PFSK-1 (cell line): ENCODE results near the gene ARHGAP21.

Source experiments
- FOXP2 ChIP-seq: optimal IDR thresholded peaks from 2 replicates; pipeline ENCODE3; 2011; ENCODE audit warnings: borderline replicate concordance, control low read depth, inconsistent platforms; ENCODE audit not compliant: insufficient read depth; ENCODE audit errors: extremely low read length, extremely low read depth
- POLR2AphosphoS5 ChIP-seq: IDR thresholded peaks from 2 replicates; pipeline ENCODE4 v1.6.1; 2012; ENCODE audit warnings: low read depth, mild to moderate bottlenecking, control low read depth, low read length, moderate library complexity
- REST ChIP-seq, 2 experiments: IDR thresholded peaks; 2 replicates each; pipeline versions ENCODE4 v1.6.1 to v1.8.0; 2011 to 2012; ENCODE audit warnings: low read depth in 2 of 2, low read length in 2 of 2, control low read depth in 1 of 2, inconsistent platforms in 1 of 2, mild to moderate bottlenecking in 1 of 2, moderate library complexity in 1 of 2; ENCODE audit not compliant: insufficient read depth in 1 of 2
- SIN3A ChIP-seq: IDR thresholded peaks from 2 replicates; pipeline ENCODE4 v1.6.1; 2012; ENCODE audit warnings: mild to moderate bottlenecking, low read length, moderate library complexity, borderline replicate concordance; ENCODE audit not compliant: insufficient read depth
- TAF1 ChIP-seq: IDR thresholded peaks from 2 replicates; pipeline ENCODE4 v1.6.1; 2012; ENCODE audit warnings: low read length, control low read depth, borderline replicate concordance; ENCODE audit not compliant: insufficient read depth

Gene ARHGAP21

DNA sequence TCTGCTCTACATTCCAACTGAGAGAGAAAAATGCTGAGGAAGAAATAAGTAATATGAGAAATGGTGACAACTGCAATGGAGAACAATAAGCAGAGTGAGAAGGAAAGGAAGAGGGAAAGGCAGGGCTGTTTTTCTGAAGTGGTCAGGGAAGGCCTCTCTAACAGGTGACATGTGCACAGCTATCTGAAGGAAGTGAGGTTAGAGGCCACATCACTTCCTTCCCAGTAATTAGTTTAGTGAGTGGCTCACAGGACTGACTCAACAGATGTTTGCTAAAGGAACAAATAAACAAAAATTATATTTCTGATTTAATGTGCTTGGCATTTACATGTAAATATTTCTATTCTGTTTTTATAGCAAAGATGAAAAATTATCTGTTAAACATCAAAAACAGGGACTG lies 77.9 kb downstream of the ARHGAP21 start:
- TF ChIP-seq TAF1 (no peak), REST (IDR thresholded peaks at IDR 0.05; ENCODE audit: insufficient read depth in 1 of 2, low read depth in 2 of 2, low read length in 2 of 2) (no peak), SIN3A (no peak), FOXP2 (no peak), POLR2AphosphoS5 (no peak)

DNA sequence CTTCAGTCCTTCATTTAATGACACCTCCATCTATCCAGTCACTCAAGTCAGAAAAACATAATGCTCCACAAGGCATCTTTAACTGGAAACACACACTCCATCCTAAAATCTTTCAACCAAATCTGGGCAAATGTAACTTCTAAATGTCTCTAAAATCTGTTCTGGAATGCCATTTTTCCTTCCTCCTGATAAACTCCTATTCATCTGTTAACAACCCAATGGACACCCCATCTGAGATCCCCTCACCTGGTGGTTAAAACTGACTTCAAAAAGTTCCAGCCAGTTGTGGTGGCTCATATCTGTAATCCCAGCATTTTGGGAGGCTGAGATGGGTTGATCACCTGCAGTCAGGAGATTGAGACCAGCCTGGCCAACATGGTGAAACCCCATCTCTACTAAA lies 78.7 kb downstream of the ARHGAP21 start:
- TF ChIP-seq TAF1 (no peak), REST (IDR thresholded peaks at IDR 0.05; ENCODE audit: insufficient read depth in 1 of 2, low read depth in 2 of 2, low read length in 2 of 2) (no peak), POLR2AphosphoS5 (no peak), FOXP2 (no peak), SIN3A (no peak)

DNA sequence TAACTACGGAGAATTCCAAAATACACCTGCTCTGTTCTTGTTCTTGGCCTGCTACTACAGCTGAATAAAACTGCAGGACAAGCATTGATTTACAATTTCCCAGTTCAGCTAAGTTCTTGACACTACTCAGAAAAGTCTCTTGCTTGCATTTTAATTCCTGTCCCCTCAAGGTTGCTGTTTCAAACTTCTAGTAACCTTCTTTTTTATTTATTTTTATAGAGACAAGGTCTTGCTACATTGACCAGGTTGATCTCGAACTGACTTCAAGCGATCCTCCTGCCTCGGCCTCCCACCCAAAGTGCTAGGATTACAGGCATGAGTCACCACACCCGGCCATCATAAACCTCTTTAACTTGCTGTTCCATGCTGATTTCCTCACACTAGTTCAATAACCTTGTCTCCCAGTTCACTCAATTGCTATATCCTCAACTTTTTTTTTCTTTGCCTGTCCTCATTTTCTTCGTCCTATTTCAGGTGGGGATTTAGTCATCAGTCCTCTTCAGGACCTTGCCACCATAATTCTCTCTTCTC lies 79.9 kb downstream of the ARHGAP21 start:
- TF ChIP-seq TAF1, result no peak
- TF ChIP-seq POLR2AphosphoS5, result no peak
- no peak for TF ChIP-seq FOXP2
- no peak for TF ChIP-seq REST (IDR thresholded peaks at IDR 0.05; ENCODE audit: insufficient read depth in 1 of 2, low read depth in 2 of 2, low read length in 2 of 2)
- TF ChIP-seq SIN3A, result no peak

GRCh38 chr10:24642921-24643678 lies 80.6 kb downstream of the ARHGAP21 start:
- no peak for TF ChIP-seq SIN3A
- no peak for TF ChIP-seq TAF1
- no peak for TF ChIP-seq REST (IDR thresholded peaks at IDR 0.05; ENCODE audit: insufficient read depth in 1 of 2, low read depth in 2 of 2, low read length in 2 of 2)
- TF ChIP-seq FOXP2, result no peak
- TF ChIP-seq POLR2AphosphoS5, result no peak
